GM08714 (cell line): ENCODE results near the gene UVSSA.
"Not testable (repeated sequence)": the region's sequence is repeated elsewhere in the genome, so short reads cannot be mapped to it uniquely, and the experiment has no call there.

Experiments
- H3K4me3 ChIP-seq: fragments of 200-500 bp; sonication (Bioruptor generic); 2 replicates; pipeline ENCODE4 v1.5.1; 2014; ENCODE audit warnings: mild to moderate bottlenecking, low read length, inconsistent platforms
- ZNF274 ChIP-seq: IDR thresholded peaks from 2 replicates; pipeline ENCODE4 v1.6.1; 2012; ENCODE audit warnings: mild to moderate bottlenecking, low read depth, low read length

UVSSA gene

GRCh38 chr4:1331591-1332353 lies 15.2 kb upstream of the UVSSA start:
- no peak overlapping the region for H3K4me3 ChIP-seq
- no peak for TF ChIP-seq ZNF274

DNA sequence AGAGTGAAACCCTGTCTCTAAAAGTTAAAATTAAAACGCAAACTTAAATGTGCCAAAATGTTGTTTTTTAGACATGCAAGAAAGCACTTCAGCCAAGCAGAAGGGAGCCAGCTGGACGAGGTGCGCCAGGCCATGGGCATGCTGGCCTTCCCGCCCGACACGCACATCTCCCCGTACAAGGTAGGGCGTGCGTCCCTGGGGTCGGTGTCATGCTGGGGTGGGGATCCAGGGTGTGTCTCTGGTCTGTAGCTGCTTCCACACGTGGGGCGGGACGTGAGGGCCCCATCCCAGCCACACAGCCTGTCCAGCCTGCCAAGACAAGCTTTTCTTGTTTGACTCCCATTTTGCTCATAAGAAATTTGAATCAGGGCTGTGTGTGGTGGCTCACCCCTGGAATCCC lies 14.3 kb upstream of the UVSSA start:
- no peak overlapping the region for H3K4me3 ChIP-seq
- no peak for TF ChIP-seq ZNF274

- H3K4me3 ChIP-seq = no peak overlapping the region
- TF ChIP-seq ZNF274 = no peak
Measured at GRCh38 chr4:1333256-1333655, 13.8 kb upstream of the UVSSA start.

- not testable (repeated sequence) for H3K4me3 ChIP-seq
Measured at GRCh38 chr4:1333851-1334578, 13.0 kb upstream of the UVSSA start.

DNA sequence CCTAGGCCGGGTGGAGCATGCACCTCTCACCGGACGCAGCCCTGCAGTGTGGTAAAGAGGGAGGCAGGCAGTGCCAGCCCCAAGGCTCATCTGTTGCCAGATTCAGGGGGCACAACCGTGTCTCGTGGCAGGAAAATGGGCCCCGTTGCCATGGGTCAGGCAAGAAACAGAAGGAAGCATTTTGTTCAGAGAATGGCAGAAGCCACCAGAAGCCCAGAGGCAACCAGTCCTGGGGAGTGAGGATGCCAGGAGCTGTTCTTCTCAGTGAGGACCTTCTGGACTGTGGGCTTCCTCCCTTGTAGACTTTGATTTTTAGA lies 12.5 kb upstream of the UVSSA start:
- no peak overlapping the region for H3K4me3 ChIP-seq
- TF ChIP-seq ZNF274 = no peak

DNA sequence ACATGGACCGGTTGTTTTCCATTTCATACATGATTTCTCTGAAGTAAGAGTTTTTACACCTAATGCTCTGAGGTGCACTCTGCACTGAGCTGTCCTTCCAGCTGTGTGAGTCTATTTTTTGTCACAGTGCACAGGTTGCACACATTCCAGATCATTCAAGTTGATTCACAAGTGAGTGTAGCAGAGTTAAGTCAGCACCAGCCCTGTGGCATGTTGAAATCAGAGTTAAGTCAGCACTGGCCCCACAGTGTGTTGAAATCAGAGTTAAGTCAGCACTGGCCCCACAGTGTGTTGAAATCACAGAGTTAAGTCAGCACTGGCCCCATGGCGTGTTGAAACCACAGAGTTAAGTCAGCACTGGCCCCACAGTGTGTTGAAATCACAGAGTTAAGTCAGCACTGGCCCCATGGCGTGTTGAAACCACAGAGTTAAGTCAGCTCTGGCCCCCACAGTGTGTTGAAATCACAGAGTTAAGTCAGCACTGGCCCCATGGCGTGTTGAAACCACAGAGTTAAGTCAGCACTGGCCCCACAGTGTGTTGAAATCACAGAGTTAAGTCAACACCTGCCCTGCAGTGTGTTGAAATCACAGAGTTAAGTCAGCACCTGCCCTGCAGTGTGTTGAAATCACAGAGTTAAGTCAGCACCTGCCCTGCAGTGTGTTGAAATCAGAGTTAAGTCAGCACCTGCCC lies 11.7 kb upstream of the UVSSA start:
- H3K4me3 ChIP-seq = not testable (repeated sequence)

GRCh38 chr4:1336088-1336491 lies 10.9 kb upstream of the UVSSA start:
- H3K4me3 ChIP-seq = no peak overlapping the region
- TF ChIP-seq ZNF274 = no peak

DNA sequence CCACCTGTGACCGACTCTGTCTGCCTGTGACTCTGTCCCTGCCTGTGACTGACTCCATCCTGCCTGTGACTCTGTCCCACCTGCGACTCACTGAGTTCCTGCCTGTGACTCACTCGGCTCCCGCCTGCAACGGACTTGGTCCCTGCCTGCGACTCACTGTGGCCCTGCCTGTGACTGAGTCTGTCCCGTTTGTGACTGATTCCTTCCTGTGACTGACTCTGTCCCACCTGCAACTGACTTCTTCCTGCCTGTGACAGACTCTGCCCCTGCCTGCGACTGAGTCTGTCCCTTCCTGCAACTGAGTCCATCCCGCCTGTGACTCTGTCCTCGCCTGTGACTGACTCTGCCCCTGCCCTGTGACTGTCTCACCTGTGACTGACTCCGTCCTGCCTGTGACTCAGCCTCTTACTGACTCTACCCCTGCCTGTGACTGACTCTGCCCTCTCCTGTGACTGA lies 9.6 kb upstream of the UVSSA start:
- TF ChIP-seq ZNF274 = no peak
- H3K4me3 ChIP-seq = no peak overlapping the region

GRCh38 chr4:1337951-1338751 lies 8.9 kb upstream of the UVSSA start:
- TF ChIP-seq ZNF274 = no peak
- H3K4me3 ChIP-seq = no peak overlapping the region

DNA sequence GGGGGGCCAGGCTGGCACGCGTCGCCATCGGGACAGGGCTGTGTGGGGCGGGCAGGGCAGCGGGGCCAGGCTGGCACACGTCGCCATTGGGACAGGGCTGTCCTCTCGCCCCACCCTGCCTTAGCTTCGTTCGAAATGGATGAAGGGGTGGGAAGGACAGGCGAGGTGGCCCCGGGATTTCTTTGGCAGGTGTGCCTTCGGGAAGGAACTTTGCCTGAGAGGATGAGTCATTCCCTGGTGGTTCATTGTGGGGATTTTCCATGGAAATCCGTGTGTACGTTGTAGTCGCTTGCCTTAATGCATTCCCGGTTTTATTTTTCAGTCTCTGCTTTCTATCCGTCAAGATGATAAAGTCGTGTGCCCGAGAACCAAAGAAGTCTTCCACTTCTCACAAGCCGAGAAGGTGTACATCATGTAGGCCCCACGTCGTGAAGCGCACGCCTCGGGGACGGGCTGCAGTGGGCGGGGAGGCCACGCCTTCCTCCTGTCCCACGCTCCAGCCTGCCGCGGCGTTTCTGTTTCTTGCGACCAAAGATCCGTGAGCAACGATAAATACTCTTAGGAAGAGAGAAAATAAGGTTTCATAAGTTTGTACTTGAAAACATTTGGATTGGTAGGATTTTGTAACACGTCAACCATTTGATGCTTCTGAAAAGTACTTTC lies 8.1 kb upstream of the UVSSA start:
- no peak overlapping the region for H3K4me3 ChIP-seq
- no peak for TF ChIP-seq ZNF274

DNA sequence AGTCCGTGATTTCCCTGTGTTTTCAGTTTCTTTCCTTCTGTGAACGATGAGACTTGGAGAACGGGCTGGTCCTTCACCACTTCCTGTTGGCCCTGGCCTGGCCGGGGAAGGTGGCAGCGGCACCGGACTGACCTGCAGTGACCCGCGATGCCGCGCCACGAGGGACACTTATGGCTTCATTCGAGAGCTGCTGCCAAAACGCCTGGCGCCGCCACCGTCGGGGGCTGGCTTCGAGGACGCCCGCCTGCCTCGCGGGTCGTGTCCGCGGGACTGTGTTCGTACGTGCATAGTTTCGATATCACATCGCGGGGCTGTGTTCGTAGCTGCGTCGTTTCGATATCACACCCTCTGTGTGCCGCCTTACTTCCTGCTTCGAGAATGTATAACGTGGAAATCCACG lies 7.5 kb upstream of the UVSSA start:
- no peak overlapping the region for H3K4me3 ChIP-seq

GRCh38 chr4:1340181-1340747 lies 6.7 kb upstream of the UVSSA start:
- H3K4me3 ChIP-seq = no peak overlapping the region
- TF ChIP-seq ZNF274 = no peak

More for the DNA sequence above, 7.5 kb upstream of the UVSSA start:
- no peak for TF ChIP-seq ZNF274

DNA sequence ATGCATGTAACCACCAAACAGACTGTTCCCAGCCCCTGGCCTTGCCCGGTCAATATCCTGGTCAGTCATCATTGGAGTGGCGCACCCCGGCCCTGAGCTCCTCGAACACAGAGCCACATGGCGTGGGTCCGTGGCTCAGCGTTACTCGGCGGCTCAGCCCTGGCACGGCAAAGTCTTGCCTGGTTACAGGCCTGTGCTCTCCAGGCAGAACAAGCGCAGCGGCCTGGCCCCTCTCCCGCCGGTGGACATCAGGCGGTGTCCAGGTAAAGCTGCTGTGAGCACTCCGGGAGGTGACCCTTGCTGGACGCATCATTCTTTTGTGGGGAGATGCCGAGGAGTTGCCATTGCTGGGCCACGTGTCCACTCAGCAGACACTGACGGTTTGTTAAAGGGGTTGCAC lies 6.1 kb upstream of the UVSSA start:
- no peak for TF ChIP-seq ZNF274
- H3K4me3 ChIP-seq = no peak overlapping the region
